Liver (tissue), 9 donors: ENCODE results near the gene MPRIP. TPM values are rescaled to one million over a fixed set of nuclear protein-coding genes. Genes with fewer than 3 reads are reported as not detected.

Source experiments
- DNase-seq: peaks from one replicate; pipeline ENCODE4 v3.0.0-alpha.2; 2017; ENCODE audit warnings: low spot score
- H3K27ac ChIP-seq, 2 donors: one replicate each; pipeline ENCODE4 v1.7.0; 2013; ENCODE audit warnings: inconsistent platforms in 2 of 2, low read length in 2 of 2, control low read depth in 1 of 2, low read depth in 1 of 2, mild to moderate bottlenecking in 1 of 2
- H3K27me3 ChIP-seq, 4 donors: one replicate each; pipeline versions ENCODE4 v1.6.1 to v1.7.0; 2013; ENCODE audit warnings: low read length in 3 of 4, inconsistent platforms in 1 of 4, mild to moderate bottlenecking in 1 of 4, moderate library complexity in 1 of 4; ENCODE audit not compliant: control insufficient read depth in 4 of 4, insufficient read depth in 4 of 4
- H3K36me3 ChIP-seq, 4 donors: one replicate each; pipeline versions ENCODE4 v1.6.1 to v1.7.0; 2013; ENCODE audit warnings: low read length in 3 of 4, mild to moderate bottlenecking in 3 of 4, low read depth in 1 of 4, moderate library complexity in 1 of 4; ENCODE audit not compliant: control insufficient read depth in 4 of 4, insufficient read depth in 3 of 4
- H3K4me1 ChIP-seq, 4 donors: one replicate each; pipeline versions ENCODE4 v1.6.1 to v1.7.0; 2013; ENCODE audit warnings: low read length in 3 of 4, mild to moderate bottlenecking in 3 of 4, moderate library complexity in 1 of 4; ENCODE audit not compliant: control insufficient read depth in 4 of 4, insufficient read depth in 4 of 4
- H3K4me3 ChIP-seq, 3 donors: one replicate each; pipeline versions ENCODE4 v1.6.1 to v1.7.0; 2013; ENCODE audit warnings: low read length in 3 of 3, control low read depth in 1 of 3, low read depth in 1 of 3, mild to moderate bottlenecking in 1 of 3
- H3K9ac ChIP-seq, 2 donors: one replicate each; pipeline ENCODE4 v1.7.0; 2013; ENCODE audit warnings: low read length in 2 of 2, mild to moderate bottlenecking in 2 of 2, moderate library complexity in 2 of 2, control low read depth in 1 of 2, low read depth in 1 of 2
- H3K9me3 ChIP-seq, 4 donors: one replicate each; pipeline versions ENCODE4 v1.6.1 to v1.7.0; 2013; ENCODE audit warnings: low read length in 3 of 4; ENCODE audit not compliant: control insufficient read depth in 4 of 4
- EGR1 ChIP-seq, 2 donors: IDR thresholded peaks; 2 replicates each; pipeline ENCODE4 v1.6.1; 2016 to 2018; ENCODE audit warnings: antibody characterized with exemption in 2 of 2, low read depth in 2 of 2
- FOXA1 ChIP-seq: IDR thresholded peaks from 2 replicates; pipeline ENCODE4 v1.6.1; 2016; ENCODE audit warnings: antibody characterized with exemption
- GABPA ChIP-seq, 2 donors: IDR thresholded peaks in 1 of 2; conservative IDR thresholded peaks in 1 of 2; 2 replicates each; pipeline ENCODE4 v1.6.1; 2016; ENCODE audit warnings: antibody characterized with exemption in 2 of 2, mild to moderate bottlenecking in 1 of 2, moderate library complexity in 1 of 2
- HNF4A ChIP-seq, 2 donors: conservative IDR thresholded peaks; 2 replicates each; pipeline ENCODE4 v1.6.1; 2016; ENCODE audit warnings: antibody characterized with exemption in 2 of 2, mild to moderate bottlenecking in 2 of 2
- JUND ChIP-seq, 2 donors: IDR thresholded peaks; 2 replicates each; pipeline ENCODE4 v1.6.1; 2016; ENCODE audit warnings: antibody characterized with exemption in 2 of 2
- NR2F2 ChIP-seq: IDR thresholded peaks from 2 replicates; pipeline ENCODE4 v1.6.1; 2016; ENCODE audit warnings: antibody characterized with exemption
- RAD21 ChIP-seq, 2 donors: IDR thresholded peaks; 2 replicates each; pipeline ENCODE4 v1.6.1; 2016; ENCODE audit warnings: antibody characterized with exemption in 2 of 2, mild to moderate bottlenecking in 2 of 2
- RXRA ChIP-seq, 2 donors: IDR thresholded peaks; 2 replicates each; pipeline ENCODE4 v1.6.1; 2017 to 2018; ENCODE audit warnings: antibody characterized with exemption in 2 of 2, mild to moderate bottlenecking in 1 of 2
- SP1 ChIP-seq: IDR thresholded peaks from 2 replicates; pipeline ENCODE4 v1.6.1; 2018; ENCODE audit warnings: antibody characterized with exemption, mild to moderate bottlenecking
- TAF1 ChIP-seq: conservative IDR thresholded peaks from 2 replicates; pipeline ENCODE4 v1.6.1; 2016; ENCODE audit warnings: antibody characterized with exemption, mild to moderate bottlenecking
- WGBS: extraction: QIAGEN DNeasy Blood & Tissue Kit; methylation state at CpG from one replicate; pipeline ENCODE4 v1.1.7; 2013; 5-methylcytosine and 5-hydroxymethylcytosine counted together
- polyA plus RNA-seq, 2 donors: library from polyadenylated mRNA; stranded (reverse) in 1 of 2; unstranded in 1 of 2; fragments of 200-250 nt in 1 of 2; fragments of >200 nt in 1 of 2; fragmentation: Nextera tagmentation in 1 of 2; extraction: Ambion mirVana in 1 of 2; gene quantifications; one replicate each; pipeline versions ENCODE4 v1.2.1 to v1.2.3, GENCODE V29; 2013 to 2015
- total RNA-seq, 2 donors: library from RNA; depleted of rRNA; stranded (reverse); fragments of >200 nt; gene quantifications; one replicate each; pipeline ENCODE4 v1.2.3, GENCODE V29; 2014
- TF ChIP-seq, protein P1 (sequence below): IDR thresholded peaks from 2 replicates; pipeline ENCODE4 v1.6.1; 2016; ENCODE audit warnings: antibody characterized with exemption, mild to moderate bottlenecking
- TF ChIP-seq, protein P2 (sequence below): IDR thresholded peaks from 2 replicates; pipeline ENCODE4 v1.6.1; 2016; ENCODE audit warnings: antibody characterized with exemption
- TF ChIP-seq, protein P3 (sequence below): IDR thresholded peaks from 2 replicates; pipeline ENCODE4 v1.6.1; 2016; ENCODE audit warnings: antibody characterized with exemption
- TF ChIP-seq, protein P4 (sequence below): fragments of 150-350 bp; IDR thresholded peaks from 2 replicates; pipeline ENCODE4 v1.5.1; 2017; ENCODE audit warnings: improper control_type of control experiment, low read depth, low read length; ENCODE audit not compliant: missing input control
- donor health status: healthy.
- donor health status: healthy.
- donor health status: healthy.
- donor health status: healthy.
- donor health status: healthy.

Gene MPRIP
- total and polyA plus RNA-seq, 4 donors, result 21.2 to 61.9 (median 34.7) TPM

DNA sequence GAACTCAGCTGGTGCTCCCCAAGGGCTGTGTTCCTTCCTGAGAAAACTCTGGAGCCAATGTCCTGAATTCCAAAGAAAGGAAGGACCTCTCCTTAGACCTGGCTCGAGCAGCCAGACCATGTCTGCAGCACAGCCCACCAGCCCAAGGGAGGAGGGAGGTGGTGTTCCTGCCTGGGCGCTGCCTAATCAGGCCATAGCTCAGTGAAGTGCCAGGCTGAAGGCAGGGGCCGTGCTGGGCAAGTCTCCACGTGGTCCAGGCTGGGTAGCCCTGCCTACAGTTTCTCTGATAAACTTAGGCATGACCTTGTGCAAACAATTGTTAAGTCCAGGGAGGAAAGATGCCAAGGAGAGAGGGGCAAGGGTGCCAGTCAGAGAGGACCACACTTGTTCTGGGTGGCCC lies 76.8 kb downstream of the MPRIP start:
- Histone ChIP-seq H3K9me3 (no peaks in the 10 kb centered on the region), H3K27ac (peak overlapping the region; percentile 63 to 64), H3K9ac (no peak overlapping the region), H3K4me1 (peaks cover 20 to 54% (median 38%) of the 10 kb centered on the region in 4 donors), H3K4me3 (no peak overlapping the region), H3K27me3 (no peaks in the 10 kb centered on the region), H3K36me3 (no peaks in the 10 kb centered on the region)
- DNase-seq, result no peak
- 36% methylated on average over 4 of the region's 4 CpGs for WGBS
- peak in 1 of 2 donors; percentile 27 for TF ChIP-seq RXRA (IDR thresholded peaks at IDR 0.05)
- TF ChIP-seq, protein P1, sequence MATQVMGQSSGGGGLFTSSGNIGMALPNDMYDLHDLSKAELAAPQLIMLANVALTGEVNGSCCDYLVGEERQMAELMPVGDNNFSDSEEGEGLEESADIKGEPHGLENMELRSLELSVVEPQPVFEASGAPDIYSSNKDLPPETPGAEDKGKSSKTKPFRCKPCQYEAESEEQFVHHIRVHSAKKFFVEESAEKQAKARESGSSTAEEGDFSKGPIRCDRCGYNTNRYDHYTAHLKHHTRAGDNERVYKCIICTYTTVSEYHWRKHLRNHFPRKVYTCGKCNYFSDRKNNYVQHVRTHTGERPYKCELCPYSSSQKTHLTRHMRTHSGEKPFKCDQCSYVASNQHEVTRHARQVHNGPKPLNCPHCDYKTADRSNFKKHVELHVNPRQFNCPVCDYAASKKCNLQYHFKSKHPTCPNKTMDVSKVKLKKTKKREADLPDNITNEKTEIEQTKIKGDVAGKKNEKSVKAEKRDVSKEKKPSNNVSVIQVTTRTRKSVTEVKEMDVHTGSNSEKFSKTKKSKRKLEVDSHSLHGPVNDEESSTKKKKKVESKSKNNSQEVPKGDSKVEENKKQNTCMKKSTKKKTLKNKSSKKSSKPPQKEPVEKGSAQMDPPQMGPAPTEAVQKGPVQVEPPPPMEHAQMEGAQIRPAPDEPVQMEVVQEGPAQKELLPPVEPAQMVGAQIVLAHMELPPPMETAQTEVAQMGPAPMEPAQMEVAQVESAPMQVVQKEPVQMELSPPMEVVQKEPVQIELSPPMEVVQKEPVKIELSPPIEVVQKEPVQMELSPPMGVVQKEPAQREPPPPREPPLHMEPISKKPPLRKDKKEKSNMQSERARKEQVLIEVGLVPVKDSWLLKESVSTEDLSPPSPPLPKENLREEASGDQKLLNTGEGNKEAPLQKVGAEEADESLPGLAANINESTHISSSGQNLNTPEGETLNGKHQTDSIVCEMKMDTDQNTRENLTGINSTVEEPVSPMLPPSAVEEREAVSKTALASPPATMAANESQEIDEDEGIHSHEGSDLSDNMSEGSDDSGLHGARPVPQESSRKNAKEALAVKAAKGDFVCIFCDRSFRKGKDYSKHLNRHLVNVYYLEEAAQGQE, result no peak
- TF ChIP-seq NR2F2, result no peak
- TF ChIP-seq HNF4A (conservative IDR thresholded peaks at IDR 0.05), result peak in 1 of 2 donors; percentile 10
- no peak for TF ChIP-seq EGR1 (IDR thresholded peaks at IDR 0.05; ENCODE audit: low read depth in 2 of 2)
- TF ChIP-seq TAF1, result no peak
- TF ChIP-seq RAD21 (IDR thresholded peaks at IDR 0.05), result peak in 1 of 2 donors; percentile 26

DNA sequence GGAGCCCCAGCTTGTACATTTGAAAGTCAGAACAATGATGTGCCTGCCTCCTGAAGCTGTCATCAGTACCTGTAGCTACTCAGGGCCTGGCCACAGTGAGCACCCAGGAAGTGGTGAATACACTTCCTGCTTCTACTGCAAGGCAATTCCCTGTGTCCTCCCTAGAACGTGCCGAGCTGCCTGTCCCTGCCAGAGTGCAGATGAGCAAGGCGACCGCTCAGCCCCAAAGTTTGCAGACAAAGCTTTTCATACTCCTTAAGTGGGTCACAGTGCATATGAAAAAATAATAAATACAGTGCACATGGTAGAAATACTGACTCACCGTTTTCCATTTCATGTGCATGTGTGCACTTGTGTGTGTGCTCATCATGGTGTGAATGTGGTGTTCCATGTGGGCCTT lies 77.3 kb downstream of the MPRIP start:
- H3K9ac ChIP-seq, result no peak overlapping the region
- H3K9me3 ChIP-seq, result no peaks in the 10 kb centered on the region
- H3K4me3 ChIP-seq, result no peak overlapping the region
- no peak for TF ChIP-seq FOXA1
- TF ChIP-seq, protein P2, sequence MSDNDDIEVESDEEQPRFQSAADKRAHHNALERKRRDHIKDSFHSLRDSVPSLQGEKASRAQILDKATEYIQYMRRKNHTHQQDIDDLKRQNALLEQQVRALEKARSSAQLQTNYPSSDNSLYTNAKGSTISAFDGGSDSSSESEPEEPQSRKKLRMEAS, result no peak
- TF ChIP-seq JUND (IDR thresholded peaks at IDR 0.05), result no peak
- TF ChIP-seq, protein P3, sequence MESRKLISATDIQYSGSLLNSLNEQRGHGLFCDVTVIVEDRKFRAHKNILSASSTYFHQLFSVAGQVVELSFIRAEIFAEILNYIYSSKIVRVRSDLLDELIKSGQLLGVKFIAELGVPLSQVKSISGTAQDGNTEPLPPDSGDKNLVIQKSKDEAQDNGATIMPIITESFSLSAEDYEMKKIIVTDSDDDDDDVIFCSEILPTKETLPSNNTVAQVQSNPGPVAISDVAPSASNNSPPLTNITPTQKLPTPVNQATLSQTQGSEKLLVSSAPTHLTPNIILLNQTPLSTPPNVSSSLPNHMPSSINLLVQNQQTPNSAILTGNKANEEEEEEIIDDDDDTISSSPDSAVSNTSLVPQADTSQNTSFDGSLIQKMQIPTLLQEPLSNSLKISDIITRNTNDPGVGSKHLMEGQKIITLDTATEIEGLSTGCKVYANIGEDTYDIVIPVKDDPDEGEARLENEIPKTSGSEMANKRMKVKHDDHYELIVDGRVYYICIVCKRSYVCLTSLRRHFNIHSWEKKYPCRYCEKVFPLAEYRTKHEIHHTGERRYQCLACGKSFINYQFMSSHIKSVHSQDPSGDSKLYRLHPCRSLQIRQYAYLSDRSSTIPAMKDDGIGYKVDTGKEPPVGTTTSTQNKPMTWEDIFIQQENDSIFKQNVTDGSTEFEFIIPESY, result no peak
- no peak for TF ChIP-seq GABPA (IDR thresholded peaks at IDR 0.05 in 1 of 2, conservative IDR thresholded peaks at IDR 0.05 in 1 of 2)
- TF ChIP-seq NR2F2, result no peak
- TF ChIP-seq, protein P4, sequence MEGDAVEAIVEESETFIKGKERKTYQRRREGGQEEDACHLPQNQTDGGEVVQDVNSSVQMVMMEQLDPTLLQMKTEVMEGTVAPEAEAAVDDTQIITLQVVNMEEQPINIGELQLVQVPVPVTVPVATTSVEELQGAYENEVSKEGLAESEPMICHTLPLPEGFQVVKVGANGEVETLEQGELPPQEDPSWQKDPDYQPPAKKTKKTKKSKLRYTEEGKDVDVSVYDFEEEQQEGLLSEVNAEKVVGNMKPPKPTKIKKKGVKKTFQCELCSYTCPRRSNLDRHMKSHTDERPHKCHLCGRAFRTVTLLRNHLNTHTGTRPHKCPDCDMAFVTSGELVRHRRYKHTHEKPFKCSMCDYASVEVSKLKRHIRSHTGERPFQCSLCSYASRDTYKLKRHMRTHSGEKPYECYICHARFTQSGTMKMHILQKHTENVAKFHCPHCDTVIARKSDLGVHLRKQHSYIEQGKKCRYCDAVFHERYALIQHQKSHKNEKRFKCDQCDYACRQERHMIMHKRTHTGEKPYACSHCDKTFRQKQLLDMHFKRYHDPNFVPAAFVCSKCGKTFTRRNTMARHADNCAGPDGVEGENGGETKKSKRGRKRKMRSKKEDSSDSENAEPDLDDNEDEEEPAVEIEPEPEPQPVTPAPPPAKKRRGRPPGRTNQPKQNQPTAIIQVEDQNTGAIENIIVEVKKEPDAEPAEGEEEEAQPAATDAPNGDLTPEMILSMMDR, result no peak
- TF ChIP-seq SP1, result no peak
- no peak for TF ChIP-seq RAD21 (IDR thresholded peaks at IDR 0.05)
- TF ChIP-seq HNF4A (conservative IDR thresholded peaks at IDR 0.05), result no peak
- TF ChIP-seq TAF1, result no peak
- no peak for TF ChIP-seq EGR1 (IDR thresholded peaks at IDR 0.05; ENCODE audit: low read depth in 2 of 2)
- DNase-seq, result no peak
- H3K36me3 ChIP-seq, result no peaks in the 10 kb centered on the region
- 58% methylated on average over 5 of the region's 5 CpGs for whole genome bisulfite sequencing
- peak overlapping the region; percentile 63 to 64 for H3K27ac ChIP-seq
- H3K27me3 ChIP-seq, result no peaks in the 10 kb centered on the region
- H3K4me1 ChIP-seq, result peaks cover 20 to 53% (median 38%) of the 10 kb centered on the region in 4 donors
